NCI-H1930 (cell line): ENCODE results near the gene C2orf42.
"Not testable (repeated sequence)": the region's sequence is repeated elsewhere in the genome, so short reads cannot be mapped to it uniquely, and the experiment has no call there.

Experiments
- DNase-seq, 2 experiments: peaks; one replicate each; lab custom pipeline; 2025; lab: John Stamatoyannopoulos, UW

The C2orf42 gene

GRCh38 chr2:70173520-70173919 lies 17.3 kb downstream of the C2orf42 start:
- DNase-seq, result no peak

- not testable (repeated sequence) for DNase-seq
These were observed 21.1 kb downstream of the C2orf42 start for GRCh38 chr2:70169654-70170245.

- no peak for DNase-seq
These were observed 29.7 kb downstream of the C2orf42 start for GRCh38 chr2:70161069-70161534.

- DNase-seq, result no peak
These were observed 30.3 kb downstream of the C2orf42 start for GRCh38 chr2:70160545-70160944.

GRCh38 chr2:70149130-70149686 lies 41.6 kb downstream of the C2orf42 start:
- DNase-seq, result not testable (repeated sequence)

GRCh38 chr2:70148211-70148760 lies 42.5 kb downstream of the C2orf42 start:
- not testable (repeated sequence) for DNase-seq

GRCh38 chr2:70145851-70146739 lies 44.7 kb downstream of the C2orf42 start:
- no peak for DNase-seq

- no peak for DNase-seq
These were observed 45.7 kb downstream of the C2orf42 start for GRCh38 chr2:70145144-70145490.

GRCh38 chr2:70144443-70145143 lies 46.2 kb downstream of the C2orf42 start:
- DNase-seq, result no peak

GRCh38 chr2:70143314-70144150 lies 47.3 kb downstream of the C2orf42 start:
- DNase-seq, result no peak

- DNase-seq, result peak; percentile 99 to 100
These were observed 48.1 kb downstream of the C2orf42 start for GRCh38 chr2:70142590-70143313.

GRCh38 chr2:70141902-70142589 lies 48.8 kb downstream of the C2orf42 start:
- peak in 1 of 2 experiments; percentile 55 for DNase-seq

- peak in 1 of 2 experiments; percentile 34 for DNase-seq
These were observed 49.5 kb downstream of the C2orf42 start for GRCh38 chr2:70141212-70141901.

- no peak for DNase-seq
These were observed 50.0 kb downstream of the C2orf42 start for GRCh38 chr2:70140791-70141211.

- DNase-seq, result not testable (repeated sequence)
These were observed 56.4 kb downstream of the C2orf42 start for GRCh38 chr2:70134323-70134983.

- DNase-seq, result no peak
These were observed 57.1 kb downstream of the C2orf42 start for GRCh38 chr2:70133491-70134322.

GRCh38 chr2:70133127-70133452 lies 57.7 kb downstream of the C2orf42 start:
- DNase-seq, result no peak
